ENCODE measurements around the gene GABRR3.

Gene GABRR3

DNA sequence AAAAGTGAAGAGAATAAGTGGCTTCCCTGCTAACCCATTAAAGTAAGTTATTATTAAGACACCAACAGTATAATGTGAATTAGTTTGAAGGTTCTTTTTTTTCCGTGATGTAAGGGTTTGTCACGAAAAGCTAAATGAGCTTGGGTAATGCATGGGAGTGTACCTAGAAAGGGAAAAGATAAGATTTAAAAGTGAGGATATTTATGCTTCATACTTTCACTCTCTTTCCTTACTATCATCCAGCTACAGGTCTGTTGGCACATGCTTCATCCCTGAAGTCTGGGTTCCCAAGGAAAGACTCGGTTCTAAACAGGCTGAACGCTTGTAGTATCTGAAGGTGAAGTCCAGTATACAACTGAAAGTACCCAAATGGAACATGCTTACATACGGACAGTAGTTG, 36.0 kb downstream of the GABRR3 start:
- CTCF ChIA-PET, result interaction anchor here (1.7 to 3.7 kb wide), 3 partner anchors 12 to 24 kb away, joined by 3 to 16 read pairs (median 12); no protein-coding TSS in a partner anchor
- POLR2A ChIA-PET, result no interaction called here
- DNase-seq (ENCODE audit: extremely low spot score), result no peak
- TF ChIP-seq, protein P1, sequence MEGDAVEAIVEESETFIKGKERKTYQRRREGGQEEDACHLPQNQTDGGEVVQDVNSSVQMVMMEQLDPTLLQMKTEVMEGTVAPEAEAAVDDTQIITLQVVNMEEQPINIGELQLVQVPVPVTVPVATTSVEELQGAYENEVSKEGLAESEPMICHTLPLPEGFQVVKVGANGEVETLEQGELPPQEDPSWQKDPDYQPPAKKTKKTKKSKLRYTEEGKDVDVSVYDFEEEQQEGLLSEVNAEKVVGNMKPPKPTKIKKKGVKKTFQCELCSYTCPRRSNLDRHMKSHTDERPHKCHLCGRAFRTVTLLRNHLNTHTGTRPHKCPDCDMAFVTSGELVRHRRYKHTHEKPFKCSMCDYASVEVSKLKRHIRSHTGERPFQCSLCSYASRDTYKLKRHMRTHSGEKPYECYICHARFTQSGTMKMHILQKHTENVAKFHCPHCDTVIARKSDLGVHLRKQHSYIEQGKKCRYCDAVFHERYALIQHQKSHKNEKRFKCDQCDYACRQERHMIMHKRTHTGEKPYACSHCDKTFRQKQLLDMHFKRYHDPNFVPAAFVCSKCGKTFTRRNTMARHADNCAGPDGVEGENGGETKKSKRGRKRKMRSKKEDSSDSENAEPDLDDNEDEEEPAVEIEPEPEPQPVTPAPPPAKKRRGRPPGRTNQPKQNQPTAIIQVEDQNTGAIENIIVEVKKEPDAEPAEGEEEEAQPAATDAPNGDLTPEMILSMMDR (IDR thresholded peaks at IDR 0.05; ENCODE audit: control extremely low read depth, extremely low read depth, low read depth, missing control alignments), result no peak

DNA sequence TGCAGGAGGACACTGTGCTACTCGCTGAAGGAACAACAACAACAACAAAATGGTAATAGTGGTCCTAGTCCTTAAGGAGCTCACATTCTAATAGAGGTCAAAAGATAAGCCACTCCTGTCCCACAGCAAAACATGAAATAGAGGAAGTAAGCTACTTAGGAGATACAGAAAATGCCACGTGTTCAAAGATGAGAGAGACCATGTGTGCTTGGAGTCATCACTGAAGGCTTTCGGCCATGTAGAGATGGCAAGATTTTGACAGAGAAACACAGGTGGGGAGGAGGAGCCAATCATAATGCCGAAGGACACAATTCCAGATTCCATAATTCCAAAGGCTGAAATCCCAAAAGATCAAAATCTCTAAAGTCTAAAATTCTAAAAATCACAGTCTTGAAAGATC, 38.1 kb downstream of the GABRR3 start:
- TF ChIP-seq, protein P1 (IDR thresholded peaks at IDR 0.05; ENCODE audit: control extremely low read depth, extremely low read depth, low read depth, missing control alignments), result no peak
- CTCF ChIA-PET, result interaction anchor here (0.9 to 1.3 kb wide), 8 partner anchors 10 to 58 kb away, joined by 3 to 4 read pairs (median 3); no protein-coding TSS in a partner anchor

DNA sequence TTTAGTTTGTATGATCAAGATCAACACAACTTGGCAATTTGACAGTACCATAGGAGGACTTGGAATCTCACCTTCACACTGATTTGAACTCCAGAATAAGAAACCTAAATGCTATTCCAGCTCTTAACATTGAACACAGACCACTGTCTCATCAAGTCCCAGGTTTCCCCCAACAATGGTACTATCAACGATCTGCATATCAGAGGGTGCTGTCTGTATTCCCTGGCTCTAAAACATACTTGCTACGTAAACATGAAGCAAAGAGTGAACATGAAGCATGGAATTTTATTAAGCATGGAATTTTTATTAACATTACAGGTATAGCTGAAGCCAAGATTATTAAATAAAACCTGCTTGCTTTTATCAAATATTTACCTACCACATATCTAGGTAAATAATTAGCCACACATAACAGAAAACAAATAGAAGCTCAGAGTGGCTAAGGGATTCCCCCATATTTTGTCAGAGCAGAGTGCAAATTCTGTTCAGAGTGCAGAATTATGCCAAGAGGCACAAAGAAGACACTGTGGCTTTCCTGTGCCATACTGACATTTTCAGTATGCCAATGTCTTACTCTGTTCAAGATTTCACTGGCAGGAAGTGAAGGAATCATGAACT, 40.7 kb downstream of the GABRR3 start:
- no peak for DNase-seq (ENCODE audit: extremely low spot score)
- ChIA-PET CTCF (interaction anchor here (0.7 to 1.2 kb wide), 2 partner anchors 12 to 28 kb away, joined by 3 to 4 read pairs; no protein-coding TSS in a partner anchor), POLR2A (no interaction called here)
- TF ChIP-seq, protein P1 (IDR thresholded peaks at IDR 0.05; ENCODE audit: control extremely low read depth, extremely low read depth, low read depth, missing control alignments), result no peak

More for the DNA sequence above, 38.1 kb downstream of the GABRR3 start:
- POLR2A ChIA-PET, result no interaction called here
- DNase-seq (ENCODE audit: extremely low spot score), result no peak

DNA sequence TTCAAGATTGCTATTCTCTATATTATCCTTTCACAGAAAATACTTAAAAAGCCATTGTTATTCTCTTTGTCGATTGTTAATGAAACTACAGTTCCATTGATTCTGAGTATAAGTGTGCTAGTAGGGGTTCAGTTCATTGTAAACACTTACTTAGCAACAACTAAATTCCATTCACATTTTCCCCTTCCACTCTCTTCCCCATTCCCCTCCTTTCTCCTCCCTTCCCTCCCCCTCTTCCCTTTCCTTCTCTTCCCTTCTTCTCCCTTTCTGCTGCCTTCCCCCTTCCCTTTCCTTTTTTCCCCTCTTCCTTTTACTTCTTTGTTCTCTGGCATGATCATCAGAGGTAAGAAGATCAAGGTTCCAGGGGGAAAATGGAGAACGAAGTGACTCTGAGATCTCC, 41.6 kb downstream of the GABRR3 start:
- POLR2A ChIA-PET, result no interaction called here
- DNase-seq (ENCODE audit: extremely low spot score), result no peak
- TF ChIP-seq, protein P1 (IDR thresholded peaks at IDR 0.05; ENCODE audit: control extremely low read depth, extremely low read depth, low read depth, missing control alignments), result no peak
- CTCF ChIA-PET, result interaction anchor here (1.2 kb wide), 1 partner anchor 8 kb away, joined by 3 read pairs; no protein-coding TSS in a partner anchor

DNA sequence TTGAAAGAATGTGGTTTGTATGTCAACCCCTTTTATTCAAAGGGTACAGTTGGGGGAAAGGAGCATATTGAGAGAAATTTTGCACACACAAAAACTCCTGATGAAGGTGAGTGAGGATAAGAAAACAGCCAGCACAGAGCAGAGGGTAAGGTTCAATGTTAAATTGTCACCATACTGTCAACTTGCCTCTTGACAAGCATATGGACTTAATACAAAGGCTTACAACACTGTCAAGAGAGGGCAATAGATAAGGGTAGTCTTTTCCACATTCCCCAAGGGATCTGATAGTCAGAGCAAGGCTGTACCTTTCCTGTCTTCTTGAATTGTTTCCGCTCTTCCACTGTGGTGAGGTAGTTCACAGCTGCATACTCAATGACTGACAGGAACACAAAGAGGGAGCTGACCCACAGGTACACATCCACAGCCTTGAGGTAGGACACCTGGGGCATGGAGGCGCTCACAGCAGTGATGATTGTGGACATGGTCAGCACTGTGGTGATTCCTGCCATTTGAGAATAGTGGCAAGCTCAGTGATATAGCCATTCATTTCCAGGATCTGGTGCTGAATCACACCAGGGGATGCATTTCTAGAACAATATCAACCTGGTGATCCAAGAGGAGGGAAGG, 42.5 kb downstream of the GABRR3 start:
- TF ChIP-seq, protein P1 (IDR thresholded peaks at IDR 0.05; ENCODE audit: control extremely low read depth, extremely low read depth, low read depth, missing control alignments), result no peak
- CTCF ChIA-PET, result interaction anchor here (1.0 to 1.4 kb wide), 3 partner anchors 8 to 30 kb away, joined by 3 to 4 read pairs (median 4); no protein-coding TSS in a partner anchor
- POLR2A ChIA-PET, result no interaction called here
- no peak for DNase-seq (ENCODE audit: extremely low spot score)

DNA sequence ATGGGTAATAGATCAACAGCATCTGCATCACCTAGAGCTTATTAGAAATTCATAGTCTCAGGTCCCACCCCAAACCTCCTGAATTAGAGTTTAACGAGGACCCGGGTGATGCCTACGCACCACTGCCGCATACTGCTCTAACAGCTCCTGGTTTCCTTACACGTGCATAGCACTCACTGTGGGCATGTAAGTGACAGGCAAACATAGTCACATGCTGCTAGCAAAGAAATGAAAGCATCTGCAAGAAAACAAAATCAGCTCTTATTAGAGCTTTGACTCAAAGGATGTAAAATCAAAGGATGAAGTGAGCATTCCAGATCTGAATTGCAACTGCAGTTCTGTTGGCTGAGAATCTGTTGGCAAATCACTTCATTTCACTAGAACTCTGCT, 43.8 kb downstream of the GABRR3 start:
- no peak for DNase-seq (ENCODE audit: extremely low spot score)
- POLR2A ChIA-PET, result no interaction called here
- TF ChIP-seq, protein P1 (IDR thresholded peaks at IDR 0.05; ENCODE audit: control extremely low read depth, extremely low read depth, low read depth, missing control alignments), result no peak
- CTCF ChIA-PET, result interaction anchor here (1.3 kb wide), 1 partner anchor 17 kb away, joined by 5 read pairs; no protein-coding TSS in a partner anchor

All from GM10248 (cell line).